ENCODE results near the gene FABP3. TPM values are rescaled to one million over a fixed set of nuclear protein-coding genes. Genes with fewer than 3 reads are reported as not detected.
A peak's percentile ranks its signal among the peaks of the same experiment; 100 is the strongest.

The FABP3 gene
- total and polyA plus RNA-seq, 2 experiments from 2014 or later = 19.3 to 50.2 TPM

DNA sequence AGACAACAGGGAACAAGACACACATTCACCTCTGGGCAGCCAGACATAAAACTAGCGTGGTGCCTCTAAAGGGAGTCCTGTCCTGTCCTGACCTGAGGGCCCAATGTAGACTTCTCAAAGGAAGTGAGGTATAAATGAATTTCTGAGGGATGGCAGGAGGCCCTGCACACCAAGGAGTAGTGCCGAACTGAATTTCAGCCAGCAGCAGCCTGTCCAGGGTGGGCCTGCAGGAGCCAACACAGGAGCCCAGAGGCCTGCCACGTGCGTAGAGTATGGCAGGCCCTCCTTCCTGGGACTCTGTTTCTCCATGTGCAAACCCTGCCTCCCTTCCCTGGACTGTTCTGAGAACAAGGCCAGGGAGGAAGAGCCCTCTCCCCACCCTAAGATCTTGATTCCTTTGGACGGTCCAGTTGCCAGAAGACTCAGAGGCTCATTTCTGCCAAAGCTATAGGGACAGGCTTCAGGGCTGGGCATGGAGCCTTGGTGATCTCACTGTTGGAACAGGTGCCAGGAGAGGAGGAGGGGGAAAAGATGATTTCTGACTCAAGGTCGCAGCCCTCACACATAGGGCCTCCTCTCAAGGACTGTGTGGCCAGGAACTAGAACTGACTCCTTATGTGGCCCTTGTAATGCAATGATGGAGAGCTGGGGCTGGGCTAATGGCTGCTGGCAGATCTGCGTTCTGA, 1.8 kb upstream of the FABP3 start (continued):
- TF ChIP-seq CTCF (conservative IDR thresholded peaks at IDR 0.05; ENCODE audit: low read depth in 2 of 2) (no peak), ZNF331 (CRISPR knock-in tag; IDR thresholded peaks at IDR 0.05; ENCODE audit: low read depth) (no peak), REST (IDR thresholded peaks at IDR 0.05; ENCODE audit: unreplicated experiment) (no peak), EZH2 (IDR thresholded peaks at IDR 0.05; ENCODE audit: low read depth, unreplicated experiment) (no peak)

DNA sequence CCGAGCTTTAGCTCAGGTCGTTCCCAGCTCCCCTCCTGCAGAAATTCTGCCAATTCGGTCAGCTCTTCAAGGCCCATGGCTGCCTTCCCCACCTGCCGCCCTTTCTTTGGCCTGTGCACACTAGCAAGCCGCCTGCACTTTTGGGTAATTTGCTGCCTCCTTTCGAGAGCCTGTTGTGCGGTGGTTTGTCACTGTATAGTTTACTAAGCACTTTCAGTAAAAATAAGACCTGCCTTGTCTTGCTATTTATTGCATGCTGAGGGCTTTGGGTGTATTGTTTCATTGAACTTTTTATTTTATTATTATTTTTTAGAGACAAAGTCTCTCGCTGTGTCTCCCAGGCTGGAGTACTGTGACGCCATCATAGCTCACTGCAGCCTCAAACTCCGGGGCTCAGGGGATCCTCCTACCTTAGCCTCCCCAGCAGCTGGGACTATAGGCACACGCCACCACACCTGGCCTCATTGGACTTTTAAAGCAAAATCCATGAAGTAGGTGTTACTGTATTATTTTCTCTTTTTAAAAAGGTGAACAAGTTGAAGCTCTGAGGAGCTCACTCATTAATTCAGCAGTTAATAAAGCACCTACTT, 1.1 kb upstream of the FABP3 start:
- TF ChIP-seq ZNF114 (CRISPR knock-in tag; IDR thresholded peaks at IDR 0.05) (no peak), ZNF331 (CRISPR knock-in tag; IDR thresholded peaks at IDR 0.05; ENCODE audit: low read depth) (no peak), CREB1 (CRISPR knock-in tag; IDR thresholded peaks at IDR 0.05; ENCODE audit: low read depth) (no peak), JUNB (IDR thresholded peaks at IDR 0.05; ENCODE audit: unreplicated experiment) (no peak), EZH2phosphoT487 (IDR thresholded peaks at IDR 0.05; ENCODE audit: unreplicated experiment) (no peak)
- peak overlapping the region; percentile 81 for H3K4me3 ChIP-seq
- H3K79me2 ChIP-seq (replicated peaks; ENCODE audit: insufficient read depth) = no peaks in the 10 kb centered on the region
- peak overlapping the region; percentile 94 for H3K27ac Mint-ChIP-seq
- H3K27ac ChIP-seq (ENCODE audit: low read depth) = peak overlapping the region; percentile 96
- H4K20me1 ChIP-seq (replicated peaks; ENCODE audit: insufficient read depth) = no peaks in the 10 kb centered on the region
- H3K9me2 ChIP-seq (ENCODE audit: insufficient read depth) = no peaks in the 10 kb centered on the region
- H3K4me3 Mint-ChIP-seq = peak overlapping the region; percentile 78
- peaks cover 35% of the 10 kb centered on the region for H3K4me1 ChIP-seq (ENCODE audit: insufficient read depth)
- peaks cover 39% of the 10 kb centered on the region for H3K4me1 Mint-ChIP-seq
- peaks cover 18% of the 10 kb centered on the region; the same call in 1 of the 2 replicates for H3F3A ChIP-seq (replicated peaks; ENCODE audit: low read depth)
- no peaks in the 10 kb centered on the region for H3K9me3 Mint-ChIP-seq
- H3K36me3 ChIP-seq (ENCODE audit: insufficient read depth) = no peaks in the 10 kb centered on the region
- DNase-seq (ENCODE audit: low spot score) (no peak), ATAC-seq (no peak)
- peak overlapping the region; percentile 99 for H3K4me2 ChIP-seq
- H2AFZ ChIP-seq = peak overlapping the region; percentile 91; the same call in 1 of the 2 replicates
- no peaks in the 10 kb centered on the region for H3K36me3 Mint-ChIP-seq (ENCODE audit: low read depth)
- peaks cover 9% of the 10 kb centered on the region for H3K27me3 Mint-ChIP-seq (ENCODE audit: insufficient read depth, low read depth, poor library complexity)
- H3K27me3 ChIP-seq (ENCODE audit: insufficient read depth) = no peaks in the 10 kb centered on the region
